OCI-LY3 (cell line): Measurements from ENCODE around the gene SLC7A1.

Source experiments
- EZH2phosphoT487 ChIP-seq: fragments of 200-600 bp; shearing (Covaris generic); IDR thresholded peaks from 2 replicates; pipeline ENCODE4 v1.6.1; 2018; ENCODE audit warnings: antibody characterized with exemption, mixed run types, low read depth
- TF ChIP-seq, protein P1 (sequence below): fragments of 200-600, 300-600 bp; sonication (generic); IDR thresholded peaks from 2 replicates; pipeline ENCODE4 v1.5.1; 2014; ENCODE audit warnings: antibody characterized with exemption, low read length, low read depth

DNA sequence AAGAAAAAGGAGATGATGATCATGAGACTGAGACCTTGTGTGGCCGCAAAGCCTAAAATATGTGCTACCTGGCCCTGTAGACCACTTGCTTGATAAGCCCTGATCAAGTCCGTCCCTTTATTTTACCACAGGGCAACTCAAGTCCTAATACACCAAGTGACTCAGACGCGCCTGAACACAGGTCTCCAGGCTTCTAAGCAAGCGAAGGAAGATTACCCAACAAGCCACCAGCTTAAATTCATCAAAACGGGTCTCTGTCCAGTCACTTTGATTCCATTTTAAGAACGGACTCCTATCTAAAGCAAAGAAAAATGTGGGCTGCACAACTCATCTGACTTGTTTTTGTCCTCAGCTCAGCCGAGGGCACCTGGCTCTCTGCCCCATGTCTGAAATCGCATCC lies 26.8 kb downstream of the SLC7A1 start:
- TF ChIP-seq, protein P1, sequence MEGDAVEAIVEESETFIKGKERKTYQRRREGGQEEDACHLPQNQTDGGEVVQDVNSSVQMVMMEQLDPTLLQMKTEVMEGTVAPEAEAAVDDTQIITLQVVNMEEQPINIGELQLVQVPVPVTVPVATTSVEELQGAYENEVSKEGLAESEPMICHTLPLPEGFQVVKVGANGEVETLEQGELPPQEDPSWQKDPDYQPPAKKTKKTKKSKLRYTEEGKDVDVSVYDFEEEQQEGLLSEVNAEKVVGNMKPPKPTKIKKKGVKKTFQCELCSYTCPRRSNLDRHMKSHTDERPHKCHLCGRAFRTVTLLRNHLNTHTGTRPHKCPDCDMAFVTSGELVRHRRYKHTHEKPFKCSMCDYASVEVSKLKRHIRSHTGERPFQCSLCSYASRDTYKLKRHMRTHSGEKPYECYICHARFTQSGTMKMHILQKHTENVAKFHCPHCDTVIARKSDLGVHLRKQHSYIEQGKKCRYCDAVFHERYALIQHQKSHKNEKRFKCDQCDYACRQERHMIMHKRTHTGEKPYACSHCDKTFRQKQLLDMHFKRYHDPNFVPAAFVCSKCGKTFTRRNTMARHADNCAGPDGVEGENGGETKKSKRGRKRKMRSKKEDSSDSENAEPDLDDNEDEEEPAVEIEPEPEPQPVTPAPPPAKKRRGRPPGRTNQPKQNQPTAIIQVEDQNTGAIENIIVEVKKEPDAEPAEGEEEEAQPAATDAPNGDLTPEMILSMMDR, result no peak
- no peak for TF ChIP-seq EZH2phosphoT487
